Stimulated activated CD8-positive, alpha-beta memory T cell treated with anti-CD3 and anti-CD28 coated beads, Interleukin-4, amount 100 ng/mL, for 1 hour (primary cell): Measurements from ENCODE around the gene RNF150.

ENCODE experiments used
- DNase-seq, 2 donors: peaks; one replicate each; pipeline ENCODE4 v3.0.0-alpha.2; 2020; ENCODE audit warnings: low read depth in 2 of 2, low spot score in 1 of 2

Gene RNF150

GRCh38 chr4:140869446-140869845 lies 263.8 kb downstream of the RNF150 start:
- DNase-seq, result no peak

- DNase-seq, result no peak
These were observed 265.9 kb downstream of the RNF150 start for GRCh38 chr4:140867356-140867755.

GRCh38 chr4:140866492-140867005 lies 266.7 kb downstream of the RNF150 start:
- no peak for DNase-seq

GRCh38 chr4:140865253-140866217 lies 267.7 kb downstream of the RNF150 start:
- no peak for DNase-seq

- DNase-seq, result no peak
These were observed 270.1 kb downstream of the RNF150 start for GRCh38 chr4:140863197-140863596.

- no peak for DNase-seq
These were observed 271.2 kb downstream of the RNF150 start for GRCh38 chr4:140862177-140862442.

GRCh38 chr4:140861359-140862176 lies 271.7 kb downstream of the RNF150 start:
- peak in 1 of 2 donors; percentile 2 for DNase-seq

- DNase-seq, result no peak
These were observed 274.4 kb downstream of the RNF150 start for GRCh38 chr4:140858897-140859296.

GRCh38 chr4:140857111-140857510 lies 276.2 kb downstream of the RNF150 start:
- DNase-seq, result no peak

- DNase-seq, result no peak
These were observed 276.6 kb downstream of the RNF150 start for GRCh38 chr4:140856621-140857062.

GRCh38 chr4:140854168-140854567 lies 279.1 kb downstream of the RNF150 start:
- DNase-seq, result no peak

GRCh38 chr4:140851804-140852203 lies 281.5 kb downstream of the RNF150 start:
- DNase-seq, result no peak

GRCh38 chr4:140851032-140851636 lies 282.1 kb downstream of the RNF150 start:
- DNase-seq, result no peak

GRCh38 chr4:140849526-140849925 lies 283.7 kb downstream of the RNF150 start:
- no peak for DNase-seq

GRCh38 chr4:140846736-140847135 lies 286.5 kb downstream of the RNF150 start:
- DNase-seq, result no peak

GRCh38 chr4:140844061-140844460 lies 289.2 kb downstream of the RNF150 start:
- DNase-seq, result no peak

GRCh38 chr4:140841186-140841585 lies 292.1 kb downstream of the RNF150 start:
- no peak for DNase-seq

GRCh38 chr4:140839888-140840790 lies 293.1 kb downstream of the RNF150 start:
- no peak for DNase-seq

GRCh38 chr4:140839406-140839805 lies 293.9 kb downstream of the RNF150 start:
- DNase-seq, result no peak

- DNase-seq, result no peak
These were observed 295.5 kb downstream of the RNF150 start for GRCh38 chr4:140837736-140838135.
